Renal cortical epithelial cell (primary cell): ENCODE results near the gene TRIM52. TPM values are rescaled to one million over a fixed set of nuclear protein-coding genes. Genes with fewer than 3 reads are reported as not detected.
"Not testable (repeated sequence)": the region's sequence is repeated elsewhere in the genome, so short reads cannot be mapped to it uniquely, and the experiment has no call there.

Experiments used
- DNase-seq: peaks from one replicate; pipeline ENCODE4 v3.0.0-alpha.2; 2011; ENCODE audit warnings: low read depth
- total RNA-seq: library from RNA; depleted of rRNA; stranded (reverse); fragments of >200 nt; gene quantifications from 2 replicates; pipeline ENCODE4 v1.2.3, GENCODE V29; 2014

Gene TRIM52
- 1.9 and 13.6 TPM in 2 replicates for total RNA-seq

- peak; percentile 74 for DNase-seq
Measured at GRCh38 chr5:181260720-181261319, at the start of gene TRIM52. TSS of gene TRIM52 (minus strand) at chr5:181261143. CDS start at chr5:181260813, 330 bp downstream.

- DNase-seq = not testable (repeated sequence)
Measured at GRCh38 chr5:181287331-181287730, 26.4 kb upstream of the TRIM52 start.

DNA sequence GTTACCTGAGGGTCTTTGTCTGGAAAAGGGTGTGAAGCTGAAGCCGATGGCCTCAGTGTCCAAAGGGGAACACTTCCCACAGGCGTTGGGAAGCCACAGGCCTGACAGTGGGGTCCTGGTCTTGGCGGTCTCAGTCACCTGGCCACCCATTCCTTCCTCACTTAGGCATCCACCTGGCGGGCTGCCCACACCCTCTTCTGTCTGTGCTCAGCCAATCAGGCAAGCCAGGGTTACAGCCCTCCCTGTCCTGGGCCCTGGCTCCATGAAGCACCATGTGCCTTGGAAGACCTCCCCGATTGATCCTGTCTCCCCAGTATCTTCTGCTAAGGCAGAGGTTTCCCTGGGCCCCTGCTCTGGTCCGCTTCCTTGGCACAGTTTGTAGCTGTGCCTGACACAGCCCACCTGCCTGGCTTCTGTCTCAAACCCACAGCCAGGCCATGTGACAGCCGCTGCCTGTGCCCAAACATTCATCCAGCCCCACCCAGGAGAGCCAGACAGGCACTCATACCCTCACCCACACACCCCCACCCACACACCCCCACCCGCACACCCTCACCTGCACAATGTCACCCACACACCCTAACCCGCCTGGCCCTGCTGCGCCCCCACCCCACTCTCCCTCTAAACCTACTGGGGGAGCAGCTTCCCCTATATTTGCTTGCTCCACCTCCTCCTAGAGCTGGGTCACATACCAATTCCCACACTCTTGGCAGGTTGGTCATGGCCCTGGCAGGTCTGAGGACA lies 25.2 kb upstream of the TRIM52 start:
- not testable (repeated sequence) for DNase-seq

- not testable (repeated sequence) for DNase-seq
Measured at GRCh38 chr5:181283841-181284755, 23.2 kb upstream of the TRIM52 start.

- DNase-seq = no peak
Measured at GRCh38 chr5:181283347-181283746, 22.4 kb upstream of the TRIM52 start.

DNA sequence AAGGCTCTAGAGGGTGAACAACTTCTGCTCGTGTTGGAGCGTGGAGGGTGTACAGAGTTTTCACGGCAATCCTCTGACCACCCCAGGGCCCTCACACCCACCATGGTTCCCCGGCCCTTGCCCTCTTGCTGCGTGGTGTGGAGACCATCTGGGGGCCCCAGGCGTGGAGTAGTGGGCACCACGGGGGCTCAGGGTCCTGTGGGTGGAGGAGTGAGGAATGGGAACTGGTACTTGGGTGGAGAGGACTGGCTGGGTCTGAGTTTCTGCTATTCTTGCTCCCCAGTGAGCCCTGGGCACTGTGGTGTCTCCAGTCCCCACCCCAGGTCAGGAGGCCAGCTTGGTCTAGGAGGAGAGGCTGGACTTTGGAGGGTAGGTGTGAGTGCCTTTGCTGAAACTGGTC lies 21.9 kb upstream of the TRIM52 start:
- no peak for DNase-seq

DNA sequence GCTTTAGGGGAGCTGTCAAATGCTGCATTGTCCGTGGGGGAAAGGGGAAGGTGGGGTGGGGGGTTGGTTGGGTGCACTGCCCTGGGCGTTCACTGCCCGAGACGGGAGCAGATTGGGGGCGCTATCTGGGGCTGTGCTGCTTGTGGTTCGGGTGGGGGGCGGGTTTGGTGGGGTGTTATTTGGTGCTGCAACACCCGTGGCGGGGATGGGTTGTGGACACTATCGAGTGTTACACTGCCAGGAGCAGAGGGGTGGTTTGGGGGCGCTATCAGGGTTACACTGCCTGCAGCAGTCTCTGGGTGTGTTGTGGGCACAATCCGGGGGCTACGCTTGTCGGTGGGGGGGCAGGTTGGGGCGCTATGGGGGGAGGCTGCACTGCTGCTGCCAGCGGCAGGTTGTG lies 21.5 kb upstream of the TRIM52 start:
- not testable (repeated sequence) for DNase-seq

GRCh38 chr5:181281984-181282316 lies 21.0 kb upstream of the TRIM52 start:
- DNase-seq = no peak

GRCh38 chr5:181281077-181281983 lies 20.4 kb upstream of the TRIM52 start:
- DNase-seq = no peak

DNA sequence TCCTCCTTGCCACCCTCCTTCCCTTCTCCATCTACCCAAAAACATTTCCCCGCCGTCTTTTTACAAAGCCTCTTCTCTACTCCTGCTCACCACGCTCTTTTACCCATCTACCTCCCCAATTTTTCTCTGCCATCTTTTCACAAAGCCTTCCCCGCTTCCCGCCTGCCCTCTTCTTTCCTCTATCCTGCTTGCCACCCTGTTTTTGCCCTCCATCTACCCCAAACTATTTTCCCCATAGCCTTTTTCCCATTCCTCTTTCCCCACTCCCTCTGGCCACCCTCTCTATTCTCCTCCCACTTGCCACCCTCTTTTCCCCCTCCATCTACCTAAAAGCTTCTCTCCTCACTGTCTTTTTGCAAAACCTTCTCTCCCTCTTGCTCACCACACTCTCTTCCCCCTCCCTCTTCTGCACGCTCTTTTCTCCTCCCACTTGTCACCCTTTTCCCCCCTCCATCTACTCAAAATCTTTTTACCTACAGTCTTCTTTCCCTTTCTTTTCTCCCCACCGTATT lies 19.4 kb upstream of the TRIM52 start:
- no peak for DNase-seq

DNA sequence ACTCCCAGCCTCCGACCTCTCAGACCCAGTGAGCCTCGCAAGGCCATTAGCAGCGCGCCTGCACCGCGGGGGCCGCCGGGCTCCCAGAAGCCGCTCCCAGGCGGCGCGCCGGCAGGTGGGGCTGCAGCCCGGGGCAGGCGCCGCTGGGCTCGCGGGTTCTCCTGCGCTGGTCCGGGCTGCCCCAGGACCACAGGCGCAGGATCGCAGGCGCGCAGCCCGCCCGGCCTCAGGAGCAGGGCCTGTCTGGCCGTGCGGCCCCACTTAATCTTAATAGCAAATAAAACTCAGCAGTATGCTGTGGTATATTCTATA lies 12.4 kb upstream of the TRIM52 start:
- DNase-seq = not testable (repeated sequence)

- no peak for DNase-seq
Measured at GRCh38 chr5:181271081-181271480, 10.1 kb upstream of the TRIM52 start.

DNA sequence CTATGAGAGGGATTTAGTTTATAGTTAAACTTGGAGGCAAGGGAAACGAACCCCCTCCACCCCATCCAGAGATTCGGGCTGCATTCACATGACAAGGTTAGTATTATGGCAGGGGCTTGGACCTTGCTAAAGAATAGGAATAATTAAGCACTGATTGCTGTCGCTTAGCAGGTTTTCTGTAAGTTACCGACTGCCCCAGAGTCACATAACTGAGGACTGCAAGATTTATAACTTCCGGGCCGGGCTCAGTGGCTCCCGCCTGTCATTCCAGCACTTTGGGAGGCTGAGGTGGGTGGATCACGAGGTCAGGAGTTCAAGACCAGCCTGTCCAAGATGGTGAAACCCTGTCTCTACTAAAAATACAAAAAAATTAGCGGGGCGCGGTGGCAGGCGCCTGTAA lies 7.0 kb upstream of the TRIM52 start:
- DNase-seq = not testable (repeated sequence)

DNA sequence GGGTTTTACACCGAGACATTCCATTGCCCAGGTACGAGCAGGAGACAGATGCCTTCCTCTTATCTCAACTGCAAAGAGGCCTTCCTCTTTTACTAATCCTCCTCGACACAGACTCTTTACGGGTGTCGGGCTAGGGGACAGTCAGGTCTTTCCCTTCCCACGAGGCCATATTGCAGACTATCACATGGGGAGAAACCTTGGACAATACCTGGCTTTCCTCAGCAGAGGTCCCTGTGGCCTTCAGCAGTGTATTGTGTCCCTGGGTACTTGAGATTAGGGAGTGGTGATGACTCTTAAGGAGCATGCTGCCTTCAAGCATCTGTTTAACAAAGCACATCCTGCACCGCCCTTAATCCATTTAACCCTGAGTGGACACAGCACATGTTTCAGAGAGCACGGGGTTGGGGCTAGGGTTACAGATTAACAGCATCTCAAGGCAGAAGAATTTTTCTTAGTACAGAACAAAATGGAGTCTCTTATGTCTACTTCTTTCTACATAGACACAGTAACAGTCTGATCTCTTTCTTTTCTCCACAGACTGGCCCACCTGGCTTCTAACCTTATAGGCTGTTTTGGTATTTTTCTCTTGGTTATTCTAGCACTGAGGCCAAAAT lies 6.5 kb upstream of the TRIM52 start:
- DNase-seq = not testable (repeated sequence)

DNA sequence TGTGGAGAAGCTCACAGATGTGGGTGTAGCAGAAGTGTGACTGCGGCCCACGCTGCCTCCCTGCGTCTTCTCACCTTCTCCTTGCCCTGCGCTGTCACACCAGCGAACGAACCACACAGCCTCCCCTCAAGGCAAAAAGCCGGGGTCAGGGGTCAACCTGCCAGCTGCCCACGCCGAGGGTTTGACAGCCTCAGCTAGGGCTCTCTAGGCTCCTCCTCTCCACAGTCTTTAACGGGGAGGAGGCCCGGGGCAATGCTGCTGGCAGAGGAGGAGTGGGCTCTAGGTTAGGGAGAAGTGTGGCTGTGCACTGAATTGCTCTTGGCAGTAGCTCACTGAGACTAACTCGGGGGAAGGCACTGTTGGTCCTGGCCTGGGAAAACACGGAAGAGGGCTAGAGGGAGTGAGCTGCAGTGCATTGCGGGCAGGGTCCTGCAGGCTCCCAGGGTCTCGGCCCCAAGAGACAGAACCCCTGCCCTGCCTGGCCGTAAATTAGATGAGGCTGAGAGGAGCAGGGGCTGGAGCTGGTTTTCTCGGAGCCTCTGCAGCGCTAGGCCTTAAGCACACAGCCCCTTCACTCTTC lies 4.2 kb upstream of the TRIM52 start:
- DNase-seq = no peak

DNA sequence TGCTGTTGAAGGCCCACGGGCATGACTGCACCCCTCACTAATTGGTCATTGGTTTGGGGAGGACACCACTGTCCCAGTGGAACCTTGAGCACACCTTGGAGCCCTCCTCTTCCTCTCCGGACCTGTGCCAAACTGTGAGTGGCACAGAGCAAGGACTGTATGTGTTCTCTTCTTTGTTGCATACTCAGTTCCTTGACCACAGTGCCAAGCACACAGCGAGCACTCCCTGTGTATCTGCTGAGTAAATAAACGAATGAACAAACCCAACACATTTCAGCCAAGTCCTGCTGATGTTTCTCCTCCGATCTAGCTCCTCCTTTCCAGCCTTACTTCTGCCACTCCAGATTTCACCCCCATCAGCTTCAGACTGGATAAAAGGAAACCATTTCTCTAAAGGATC lies 2.7 kb upstream of the TRIM52 start:
- no peak for DNase-seq

GRCh38 chr5:181261320-181262049 lies 542 bp upstream of the TRIM52 start:
- DNase-seq = no peak

- DNase-seq = no peak
Measured at GRCh38 chr5:181259974-181260719, 796 bp downstream of the TRIM52 start.

DNA sequence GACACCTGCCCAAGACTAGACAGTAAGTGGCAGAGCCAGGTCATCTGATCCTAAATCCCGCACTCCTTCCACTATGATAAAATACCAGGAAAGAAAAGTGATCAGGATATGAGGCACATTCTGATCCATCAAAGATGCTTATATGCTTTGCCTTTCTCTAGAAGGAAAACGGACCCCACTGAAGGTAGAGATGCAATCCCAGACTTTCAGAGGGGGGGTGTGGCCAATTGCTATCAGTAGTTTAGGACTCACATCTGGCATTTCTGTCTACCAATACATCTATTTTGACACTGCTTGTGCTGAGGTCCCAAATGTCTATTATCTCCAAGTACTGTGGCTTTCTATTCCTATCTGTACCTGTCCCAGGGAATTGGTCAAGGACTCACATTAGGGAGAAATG lies 1.7 kb downstream of the TRIM52 start:
- DNase-seq = no peak
